Stimulated activated CD4-positive, alpha-beta T cell treated with anti-CD3 and anti-CD28 coated beads, TNF-alpha, amount 100 ng/mL, for 1 hour (primary cell): Measurements from ENCODE around the gene DHX32.
A peak's percentile ranks its signal among the peaks of the same experiment; 100 is the strongest.
"Not testable (repeated sequence)": the region's sequence is repeated elsewhere in the genome, so short reads cannot be mapped to it uniquely, and the experiment has no call there.

Experiments used
- DNase-seq, 3 donors: peaks; one replicate each; pipeline ENCODE4 v3.0.0-alpha.2; 2020; ENCODE audit warnings: low read depth in 3 of 3, low spot score in 1 of 3

The DHX32 gene

GRCh38 chr10:125881192-125881591, at the start of gene DHX32:
Gene DHX32 (minus strand): TSS chr10:125881292. CDS start chr10:125880824, 468 bp downstream.
- no peak for DNase-seq

DNA sequence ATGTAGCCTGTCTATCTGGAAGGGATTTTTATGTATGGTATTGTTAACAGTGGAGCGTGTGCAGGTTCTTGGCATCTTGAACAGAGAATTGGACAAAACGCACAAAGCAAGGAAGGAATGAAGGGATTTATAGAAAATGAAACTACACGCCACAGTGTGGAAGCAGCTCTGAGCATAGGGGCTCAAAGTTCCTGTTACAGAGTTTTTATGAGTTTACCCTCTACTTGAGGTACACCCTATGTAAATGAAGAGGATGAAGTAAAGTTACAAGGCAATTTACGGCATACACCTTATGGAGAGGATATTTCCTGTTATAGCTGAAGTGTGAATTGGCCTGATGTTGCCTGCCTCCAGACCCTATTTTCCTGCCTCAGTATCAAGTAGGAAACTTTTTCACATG, 48.5 kb upstream of the DHX32 start:
- DNase-seq = no peak

DNA sequence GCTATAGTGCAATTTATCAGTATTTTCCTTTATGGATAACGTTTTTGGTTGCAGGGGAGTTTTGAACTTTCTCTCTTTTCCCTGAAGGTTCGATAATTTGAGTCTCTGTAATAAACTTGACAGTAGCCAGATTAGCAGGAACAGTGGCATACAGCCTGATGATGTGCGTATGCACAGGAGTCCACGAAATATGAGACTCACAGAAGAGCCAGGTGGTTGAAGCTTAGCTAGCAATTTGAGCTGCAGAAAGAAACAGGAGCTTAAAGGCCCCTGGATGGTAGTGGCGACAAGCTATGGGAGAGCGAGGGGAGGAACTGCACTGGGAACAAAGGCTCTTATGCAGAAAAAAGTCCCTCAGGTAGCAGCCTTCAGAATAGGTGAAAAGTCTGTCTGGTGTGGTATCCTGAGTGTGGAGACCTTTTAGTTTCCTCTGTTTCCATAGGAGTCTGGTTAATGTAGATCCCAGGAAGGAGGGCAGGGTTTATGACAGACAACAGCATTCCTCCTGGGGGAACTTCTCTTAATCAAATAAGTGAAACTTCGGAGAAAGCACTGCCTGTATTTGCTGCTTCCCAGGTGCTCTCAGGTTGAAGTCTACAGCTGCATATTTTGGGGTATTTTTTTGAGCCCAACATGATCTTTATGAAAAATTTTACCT, 48.0 kb upstream of the DHX32 start:
- no peak for DNase-seq

GRCh38 chr10:125927265-125927664, 46.2 kb upstream of the DHX32 start:
- not testable (repeated sequence) for DNase-seq

DNA sequence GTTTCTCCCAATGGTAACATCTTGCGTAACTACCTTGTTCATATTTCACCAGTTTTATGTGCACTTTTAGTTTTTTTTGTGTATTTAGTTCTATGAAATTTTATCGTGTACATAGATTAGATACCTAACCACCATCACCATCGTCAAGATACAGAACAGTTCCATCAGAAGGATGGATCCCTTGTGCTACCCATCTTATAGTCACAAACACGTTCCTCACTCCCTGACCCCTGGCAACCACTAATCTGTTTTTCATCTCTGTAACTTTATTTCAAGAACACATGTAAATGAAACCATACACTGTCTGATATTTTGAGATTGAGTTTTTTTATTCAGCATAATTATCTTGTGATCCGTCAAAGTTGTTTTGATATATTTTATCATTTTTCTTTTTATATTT, 45.2 kb upstream of the DHX32 start:
- no peak for DNase-seq

DNA sequence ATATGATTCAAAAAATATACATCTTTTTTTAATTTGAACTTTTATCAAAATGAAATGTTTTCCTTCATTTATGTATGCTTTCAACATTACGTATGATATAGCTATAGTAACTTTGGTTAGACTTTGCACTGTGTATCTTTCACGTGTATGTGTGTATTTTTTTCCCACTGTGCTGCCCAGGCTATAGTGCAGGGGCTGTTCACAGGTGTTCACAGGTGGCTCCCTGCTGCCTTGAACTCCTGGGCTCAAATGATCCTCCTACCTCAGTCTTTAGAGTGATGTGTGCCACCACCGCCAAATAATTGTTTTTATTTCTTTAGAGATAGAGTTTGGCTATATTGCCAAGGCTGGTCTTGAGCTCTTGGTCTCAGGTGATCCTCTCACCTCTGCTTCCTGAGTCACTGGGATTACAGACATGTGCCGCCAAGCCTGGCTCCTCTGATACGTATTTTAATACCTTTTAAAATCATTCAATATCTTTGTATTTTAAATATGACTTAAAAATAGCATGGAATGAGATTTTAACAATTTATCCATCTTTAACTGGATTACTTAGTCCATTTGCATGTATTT, 44.3 kb upstream of the DHX32 start:
- no peak for DNase-seq

DNA sequence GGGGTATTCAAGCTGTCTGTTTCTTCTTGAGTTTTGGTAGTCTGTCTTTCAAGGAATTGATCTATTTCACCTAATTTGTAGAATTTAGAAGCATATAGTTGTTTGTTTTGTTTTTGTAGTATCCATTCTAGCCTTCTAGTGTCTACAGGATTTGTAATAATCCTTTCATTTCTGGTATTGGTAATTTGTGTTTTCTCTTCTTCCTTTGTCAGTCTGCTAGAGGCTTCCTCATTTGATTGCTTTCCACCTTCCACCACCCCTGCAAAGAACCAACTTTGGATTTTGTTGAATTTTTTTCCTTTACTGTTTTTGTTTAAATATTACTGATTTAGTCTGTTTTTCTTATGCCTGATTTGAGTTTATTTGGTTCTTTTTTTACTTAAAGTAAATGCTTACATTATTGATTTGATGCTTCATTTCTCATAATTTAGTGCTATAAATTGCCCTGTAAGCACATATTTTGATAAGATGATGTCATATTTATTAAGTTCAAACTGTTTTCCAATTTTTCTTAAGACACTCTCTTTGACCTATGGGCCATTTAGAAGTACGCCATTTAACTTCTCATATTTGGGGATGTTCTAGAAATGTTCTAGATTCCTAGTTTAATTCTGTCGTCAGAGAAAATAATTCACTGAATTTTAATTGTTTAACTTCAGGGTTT, 40.7 kb upstream of the DHX32 start:
- DNase-seq = not testable (repeated sequence)

GRCh38 chr10:125917704-125918361, 36.7 kb upstream of the DHX32 start:
- DNase-seq = not testable (repeated sequence)

DNA sequence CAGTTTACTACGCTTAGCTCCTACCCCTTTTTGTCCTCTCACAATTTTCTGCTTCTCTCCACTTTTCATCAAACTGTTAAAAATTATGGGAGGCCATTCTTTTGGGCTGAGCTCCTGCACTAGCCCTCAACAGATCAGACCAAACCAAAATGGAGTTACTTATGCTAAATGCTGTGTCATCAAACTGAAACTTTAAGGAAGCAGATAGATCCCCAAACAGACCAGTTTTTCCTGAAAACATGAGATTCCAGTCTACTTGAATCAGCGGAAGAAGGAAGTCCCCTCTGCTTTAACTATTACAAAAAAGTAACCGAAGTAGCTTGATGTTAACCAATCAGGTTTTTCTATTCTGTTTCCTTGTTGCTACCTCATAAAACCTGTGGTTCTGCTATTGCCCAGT, 35.9 kb upstream of the DHX32 start:
- no peak for DNase-seq

DNA sequence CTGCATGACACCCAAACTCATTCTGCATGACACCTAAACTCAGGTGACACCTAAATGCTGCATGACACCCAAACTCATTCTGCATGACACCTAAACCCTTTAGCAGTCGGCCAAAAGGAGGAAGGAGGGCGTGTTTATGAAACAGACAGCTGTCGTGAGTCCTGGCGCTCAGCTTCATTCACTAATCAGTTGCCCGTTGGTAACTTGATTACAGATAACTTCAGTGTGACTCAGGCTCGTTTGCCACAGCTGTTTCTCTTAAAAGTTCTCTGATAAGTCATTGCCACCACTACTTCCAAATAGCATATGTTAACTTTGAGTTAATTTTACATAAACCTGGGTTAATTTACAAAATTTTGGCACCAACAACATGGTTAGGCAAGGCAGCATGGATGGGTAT, 32.2 kb upstream of the DHX32 start:
- not testable (repeated sequence) for DNase-seq

DNA sequence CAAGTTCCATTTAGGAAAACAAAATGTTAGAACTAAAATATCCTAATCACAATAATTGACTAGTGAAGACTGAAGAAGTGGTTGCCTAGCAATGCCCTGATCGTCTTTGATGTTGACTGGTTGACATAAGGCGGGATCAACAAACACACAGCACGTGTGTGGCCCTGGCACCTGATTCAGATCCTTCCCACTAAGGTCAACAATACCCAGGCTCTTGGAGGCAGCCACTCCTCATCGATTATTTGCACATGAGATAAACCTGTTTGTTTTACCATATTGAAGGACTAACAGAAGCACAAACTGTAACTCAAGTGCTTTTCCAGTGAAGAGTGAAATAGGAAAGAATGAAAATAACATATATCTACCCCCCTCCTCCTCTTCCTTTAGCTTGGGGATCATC, 30.9 kb upstream of the DHX32 start:
- DNase-seq = no peak

DNA sequence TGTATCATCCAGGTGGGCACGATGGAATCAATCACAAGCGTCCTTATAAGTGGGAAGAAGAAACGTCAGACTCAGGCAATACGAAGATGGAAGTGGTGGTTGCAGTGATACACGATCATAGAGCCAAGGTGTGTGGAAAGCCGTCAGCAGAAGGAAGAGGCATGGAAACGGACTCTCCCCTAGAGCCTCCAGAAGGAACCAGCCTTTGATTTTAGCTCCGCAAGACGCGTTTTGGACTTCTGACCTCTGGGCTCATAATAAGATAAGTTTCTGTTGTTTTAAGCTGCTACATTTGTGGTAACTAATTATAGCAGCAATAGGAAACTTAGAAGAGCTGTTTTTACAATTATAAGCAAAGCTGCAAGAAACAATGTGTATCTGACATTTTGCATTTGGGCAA, 30.1 kb upstream of the DHX32 start:
- no peak for DNase-seq

DNA sequence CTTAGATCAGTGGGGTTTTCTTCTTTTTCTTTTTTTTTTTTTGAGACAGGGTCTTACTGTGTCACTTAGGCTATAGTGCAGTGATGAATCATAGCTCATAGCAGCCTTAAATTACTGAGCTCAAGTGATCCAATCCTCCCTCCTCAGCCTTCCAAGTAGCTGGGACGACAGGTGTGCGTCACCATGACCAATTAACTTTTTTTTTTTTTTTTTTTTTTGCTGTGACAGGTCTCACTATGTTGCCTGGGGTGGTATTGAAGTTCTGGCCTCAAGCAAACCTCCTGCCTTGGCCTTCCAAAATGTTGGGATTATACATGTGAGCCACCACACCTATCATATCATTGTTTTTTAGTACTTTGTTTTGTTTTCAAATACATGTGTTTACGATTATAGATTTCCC, 28.4 kb upstream of the DHX32 start:
- DNase-seq = not testable (repeated sequence)

DNA sequence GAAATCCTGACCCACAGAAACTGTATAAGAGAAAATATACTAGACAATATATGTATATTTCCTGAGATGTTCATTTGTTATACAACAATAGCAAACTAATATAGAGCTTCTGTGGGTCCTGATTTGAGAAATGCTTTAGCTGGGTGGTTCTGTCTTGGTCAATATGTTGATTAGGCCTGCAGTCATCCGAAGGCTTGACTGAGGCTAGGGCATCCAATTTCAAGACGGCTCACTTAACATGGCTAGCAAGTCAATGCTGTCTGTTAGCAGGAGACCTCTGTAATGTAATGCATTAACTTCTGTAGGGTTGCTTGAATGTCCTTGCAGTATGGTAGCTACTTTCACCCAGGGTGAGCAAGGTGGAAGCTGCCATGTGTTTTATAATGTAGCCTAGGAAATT, 27.7 kb upstream of the DHX32 start:
- DNase-seq = not testable (repeated sequence)

DNA sequence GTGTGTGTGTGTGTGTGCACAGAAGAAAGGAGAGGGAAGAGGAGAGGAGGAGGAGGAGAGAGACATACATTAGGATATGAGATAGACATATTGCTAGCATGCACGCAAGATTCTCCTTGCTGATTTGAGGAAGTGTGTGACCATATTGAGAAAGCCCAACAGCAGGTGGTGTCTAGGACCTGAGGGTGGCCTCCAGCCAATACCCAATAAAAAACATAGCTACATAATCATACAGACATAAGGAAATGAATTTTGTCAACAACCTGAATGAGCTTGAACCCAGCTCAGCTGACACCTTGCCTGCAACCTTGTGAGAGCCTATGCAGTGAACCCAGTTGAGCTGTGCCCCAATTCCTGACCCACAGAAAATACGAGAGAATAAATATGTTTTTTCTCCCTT, 26.5 kb upstream of the DHX32 start:
- not testable (repeated sequence) for DNase-seq

- DNase-seq = not testable (repeated sequence)
These were observed 24.2 kb upstream of the DHX32 start for GRCh38 chr10:125905069-125905994.

DNA sequence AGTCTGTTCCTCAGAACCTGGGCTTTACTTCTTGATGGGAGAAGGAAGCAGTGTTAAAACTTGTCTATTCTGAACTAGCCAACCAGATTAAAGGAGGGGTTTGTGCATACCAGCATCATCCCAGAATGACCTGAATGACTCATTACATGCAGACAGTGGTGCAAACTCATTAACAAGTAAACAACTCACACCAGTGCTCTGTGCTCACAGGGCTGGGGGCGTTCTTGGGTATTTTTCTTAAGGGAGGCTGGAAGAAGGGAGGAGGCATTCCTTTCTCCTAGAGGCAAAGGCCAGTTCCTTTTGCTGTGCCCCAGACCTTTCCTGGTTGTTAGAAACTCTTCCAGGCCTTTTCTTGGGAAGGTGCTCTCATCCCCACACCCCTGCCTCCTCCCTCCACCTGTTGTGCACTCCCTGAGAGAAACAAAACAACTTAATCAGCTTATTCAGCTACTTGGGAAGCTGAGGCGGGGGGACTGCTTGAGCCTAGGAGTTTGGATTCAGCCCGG, 22.1 kb upstream of the DHX32 start:
- not testable (repeated sequence) for DNase-seq

GRCh38 chr10:125900963-125901362, 19.9 kb upstream of the DHX32 start:
- not testable (repeated sequence) for DNase-seq

DNA sequence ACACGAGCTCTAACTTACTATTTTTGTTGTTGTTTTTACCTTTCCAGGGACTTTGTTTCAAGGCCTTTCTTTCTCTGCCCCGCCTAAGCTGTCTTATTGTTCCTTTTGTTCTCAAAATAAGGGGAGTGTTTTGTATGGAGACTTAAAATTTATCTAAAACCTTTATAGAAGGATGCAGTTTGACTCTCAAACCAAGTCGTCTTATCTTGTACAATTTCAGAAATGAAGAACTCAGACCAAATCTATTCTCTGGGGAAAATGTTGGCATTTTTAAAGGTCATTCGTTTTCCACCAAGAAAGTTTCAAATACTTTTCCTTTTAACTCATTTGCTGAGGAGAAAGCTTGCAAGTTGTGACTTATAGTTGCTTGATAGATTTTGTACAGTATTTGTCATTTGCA, 16.2 kb upstream of the DHX32 start:
- not testable (repeated sequence) for DNase-seq

DNA sequence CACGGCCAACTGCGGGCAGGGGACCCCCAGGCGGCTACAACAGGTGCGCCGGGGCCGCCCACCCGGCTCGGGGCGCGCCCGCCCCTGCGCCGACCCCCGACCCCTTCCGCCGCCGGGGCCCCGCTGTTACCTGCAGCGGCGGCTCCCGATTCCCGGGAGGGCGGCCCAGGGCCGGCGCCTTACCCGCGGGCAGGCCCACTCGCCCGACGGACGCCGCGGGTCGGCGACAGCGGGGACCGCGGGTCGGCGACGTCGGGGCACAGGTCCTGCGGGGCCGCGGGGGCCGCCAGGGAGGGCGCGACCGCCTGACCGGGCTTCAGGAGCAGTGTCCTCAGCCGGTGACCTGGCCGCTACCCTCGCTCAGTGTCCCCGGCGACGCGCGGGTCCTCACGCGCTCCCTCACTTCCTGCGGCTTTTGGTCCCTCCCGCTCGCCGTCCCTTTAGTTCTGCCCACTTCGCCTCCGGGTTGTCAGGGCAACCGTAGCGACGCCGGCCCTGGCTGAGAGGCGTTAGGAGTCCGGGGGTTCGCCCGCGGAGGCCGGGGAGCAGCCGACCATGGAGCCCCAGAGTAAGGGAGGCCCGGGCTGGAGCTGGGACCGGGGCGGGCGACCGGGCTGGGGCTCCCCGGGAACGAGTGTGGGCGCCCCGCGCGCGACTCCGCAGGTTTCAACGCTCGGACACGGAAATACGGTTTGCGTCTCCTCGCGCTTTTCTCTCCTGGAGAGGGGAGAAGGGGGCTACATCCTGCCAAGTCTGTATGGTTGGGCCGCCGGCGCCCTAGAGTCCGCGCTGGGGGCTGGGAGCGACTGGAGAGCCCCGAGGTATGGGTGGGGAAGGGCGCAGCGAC, 15.2 kb upstream of the DHX32 start, which contains the start of gene FANK1:
TSS of gene FANK1 (plus strand) at position 477 of the 847 bp plus-strand sequence. CDS start at position 556, 79 bp downstream.
- DNase-seq = peak; percentile 39 to 71 (median 49)
